WTC11 (cell line): ENCODE data around the gene XDH. TPM values are rescaled to one million over a fixed set of nuclear protein-coding genes. Genes with fewer than 3 reads are reported as not detected.

Experiments used
- ATAC-seq: fragments of 200-7000 bp; cut with Tn5 transposase; 2 replicates; pipeline ENCODE4 v1.10.0; 2021; ENCODE audit warnings: mild to moderate bottlenecking, moderate library complexity
- CTCF ChIA-PET: fragments of 300-600 bp; sonication (Branson Sonifier 250); formaldehyde crosslinking; loops from one replicate; lab custom pipeline; 2021; ENCODE audit warnings: antibody characterized with exemption; lab: Charles Lee
- POLR2A ChIA-PET: fragments of 350-600 bp; sonication (Branson Sonifier 250); formaldehyde crosslinking; loops from one replicate; lab custom pipeline; 2021; ENCODE audit warnings: antibody characterized with exemption; lab: Charles Lee
- DNase-seq: peaks from one replicate; pipeline ENCODE4 v3.0.0; 2021; ENCODE audit warnings: low spot score
- H3K27ac Mint-ChIP-seq: 2 replicates; pipeline ENCODE4 v1.8.0; 2021; ENCODE audit warnings: mixed read lengths
- H3K27me3 Mint-ChIP-seq: 2 replicates; pipeline ENCODE4 v1.8.0; 2021; ENCODE audit warnings: low read depth, mild to moderate bottlenecking, moderate library complexity, mixed read lengths
- H3K36me3 Mint-ChIP-seq: 2 replicates; pipeline ENCODE4 v1.8.0; 2021; ENCODE audit warnings: mixed read lengths
- H3K4me1 Mint-ChIP-seq: 2 replicates; pipeline ENCODE4 v1.8.0; 2022; ENCODE audit warnings: mixed read lengths
- H3K4me3 Mint-ChIP-seq: 2 replicates; pipeline ENCODE4 v1.8.0; 2021; ENCODE audit warnings: mild to moderate bottlenecking, moderate library complexity, mixed read lengths
- H3K9me3 Mint-ChIP-seq: 2 replicates; pipeline ENCODE4 v1.8.0; 2021; ENCODE audit warnings: mixed read lengths
- ATF3 ChIP-seq: sonication (generic); formaldehyde crosslinking; conservative IDR thresholded peaks from 2 replicates; pipeline ENCODE4 v1.8.1; 2022; ENCODE audit warnings: mild to moderate bottlenecking, missing genetic modification reagents
- CDX4 ChIP-seq: fragments of 250-450 bp; sonication (Bioruptor Pico); IDR thresholded peaks from 2 replicates; pipeline ENCODE4 v1.9.0; 2021; ENCODE audit warnings: moderate library complexity, mild to moderate bottlenecking, inconsistent platforms, borderline replicate concordance
- E2F4 ChIP-seq: sonication (generic); formaldehyde crosslinking; IDR thresholded peaks from 2 replicates; pipeline ENCODE4 v1.8.1; 2022; ENCODE audit warnings: low read depth, mild to moderate bottlenecking, moderate library complexity, missing genetic modification reagents, borderline replicate concordance
- E2F5 ChIP-seq: sonication (generic); formaldehyde crosslinking; IDR thresholded peaks from 2 replicates; pipeline ENCODE4 v1.8.1; 2022; ENCODE audit warnings: mild to moderate bottlenecking, moderate library complexity, missing genetic modification reagents
- FOXP1 ChIP-seq: sonication (generic); formaldehyde crosslinking; IDR thresholded peaks from 2 replicates; pipeline ENCODE4 v1.8.0; 2022; ENCODE audit warnings: missing genetic modification reagents, mild to moderate bottlenecking, moderate library complexity, borderline replicate concordance
- FOXP4 ChIP-seq: sonication (generic); formaldehyde crosslinking; IDR thresholded peaks from 2 replicates; pipeline ENCODE4 v1.8.0; 2022; ENCODE audit warnings: mild to moderate bottlenecking, missing genetic modification reagents
- KAT7 ChIP-seq: sonication (generic); formaldehyde crosslinking; IDR thresholded peaks from 2 replicates; pipeline ENCODE4 v1.8.1; 2023; ENCODE audit warnings: missing genetic modification reagents, mild to moderate bottlenecking, borderline replicate concordance
- MLX ChIP-seq: sonication (generic); formaldehyde crosslinking; IDR thresholded peaks from 2 replicates; pipeline ENCODE4 v1.8.1; 2023; ENCODE audit warnings: mild to moderate bottlenecking, missing genetic modification reagents, moderate library complexity
- MXD4 ChIP-seq: fragments of 250-450 bp; sonication (Bioruptor Pico); IDR thresholded peaks from 2 replicates; pipeline ENCODE4 v1.8.0; 2021; ENCODE audit warnings: mild to moderate bottlenecking, moderate library complexity, borderline replicate concordance
- NFYB ChIP-seq: sonication (generic); formaldehyde crosslinking; conservative IDR thresholded peaks from 2 replicates; pipeline ENCODE4 v1.8.0; 2022; ENCODE audit warnings: low read depth, missing genetic modification reagents
- NR3C1 ChIP-seq: sonication (generic); formaldehyde crosslinking; conservative IDR thresholded peaks from 2 replicates; pipeline ENCODE4 v1.8.1; 2023; ENCODE audit warnings: low read depth, mild to moderate bottlenecking, missing genetic modification reagents
- PRDM15 ChIP-seq: sonication (generic); formaldehyde crosslinking; IDR thresholded peaks from 2 replicates; pipeline ENCODE4 v1.8.0; 2022; ENCODE audit warnings: missing genetic modification reagents
- PREB ChIP-seq: sonication (generic); formaldehyde crosslinking; IDR thresholded peaks from 2 replicates; pipeline ENCODE4 v1.8.1; 2022; ENCODE audit warnings: mild to moderate bottlenecking, missing genetic modification reagents, moderate library complexity, borderline replicate concordance
- USF2 ChIP-seq: sonication (generic); formaldehyde crosslinking; IDR thresholded peaks from 2 replicates; pipeline ENCODE4 v1.8.1; 2023; ENCODE audit warnings: mild to moderate bottlenecking, missing genetic modification reagents, moderate library complexity
- ZNF121 ChIP-seq: sonication (generic); formaldehyde crosslinking; IDR thresholded peaks from 2 replicates; pipeline ENCODE4 v1.8.0; 2023; ENCODE audit warnings: missing genetic modification reagents
- ZNF219 ChIP-seq: sonication (generic); formaldehyde crosslinking; IDR thresholded peaks from 2 replicates; pipeline ENCODE4 v1.8.0; 2023; ENCODE audit warnings: missing genetic modification reagents, mild to moderate bottlenecking, borderline replicate concordance
- ZNF263 ChIP-seq: sonication (generic); formaldehyde crosslinking; IDR thresholded peaks from 2 replicates; pipeline ENCODE4 v1.8.1; 2022; ENCODE audit warnings: low read depth, mild to moderate bottlenecking, moderate library complexity, missing genetic modification reagents
- total RNA-seq: library from RNA; stranded (reverse); gene quantifications from 3 replicates; pipeline ENCODE4 v1.2.3, GENCODE V29; 2021

The XDH gene
- total RNA-seq, 1 experiment from 2014 or later = 3.0 TPM

GRCh38 chr2:31402388-31402787, 12.2 kb downstream of the XDH start (continued):
- TF ChIP-seq PRDM15 (CRISPR knock-in tag) (no peak), FOXP4 (no peak), NFYB (CRISPR knock-in tag) (no peak), E2F4 (CRISPR knock-in tag) (no peak), ZNF219 (CRISPR knock-in tag) (no peak), FOXP1 (CRISPR knock-in tag) (no peak)

GRCh38 chr2:31401580-31401979, 13.0 kb downstream of the XDH start:
- CTCF ChIA-PET = interaction anchor here (1.1 kb wide), 2 partner anchors 14 to 18 kb away, joined by 3 read pairs; no protein-coding TSS in a partner anchor
- Mint-ChIP-seq H3K36me3 (no peaks in the 10 kb centered on the region), H3K4me3 (no peak overlapping the region), H3K27ac (no peak overlapping the region; the same call in 1 of the 2 replicates), H3K9me3 (peaks cover 9% of the 10 kb centered on the region; the same call in 1 of the 2 replicates), H3K4me1 (peaks cover 17% of the 10 kb centered on the region)
- ATAC-seq = peak; percentile 74
- POLR2A ChIA-PET = interaction anchor here (0.6 kb wide), 1 partner anchor 14 kb away, joined by 10 read pairs; no protein-coding TSS in a partner anchor
- no peak for DNase-seq
- no peak for TF ChIP-seq KAT7
- TF ChIP-seq PREB (CRISPR knock-in tag) = no peak
- TF ChIP-seq MXD4 (CRISPR knock-in tag) = no peak
- TF ChIP-seq ZNF263 = no peak
- no peak for TF ChIP-seq MLX (CRISPR knock-in tag)
- TF ChIP-seq, all 79 proteins: peak for 0
- H3K27me3 Mint-ChIP-seq = no peaks in the 10 kb centered on the region

GRCh38 chr2:31398881-31399280, 15.7 kb downstream of the XDH start:
- TF ChIP-seq USF2 (CRISPR knock-in tag) (no peak), NR3C1 (CRISPR knock-in tag) (no peak), E2F5 (CRISPR knock-in tag) (no peak), CDX4 (no peak), ATF3 (no peak), ZNF121 (CRISPR knock-in tag) (no peak)
- H3K9me3 Mint-ChIP-seq = peaks cover 9% of the 10 kb centered on the region; the same call in 1 of the 2 replicates
- DNase-seq (no peak), ATAC-seq (no peak)
- no peak overlapping the region for H3K4me3 Mint-ChIP-seq
- no peak overlapping the region for H3K27ac Mint-ChIP-seq
- peaks cover 17% of the 10 kb centered on the region for H3K4me1 Mint-ChIP-seq
- POLR2A ChIA-PET = no interaction called here
- H3K36me3 Mint-ChIP-seq = no peaks in the 10 kb centered on the region
- CTCF ChIA-PET = no interaction called here
- H3K27me3 Mint-ChIP-seq = no peaks in the 10 kb centered on the region
